ENCODE measurements around the gene KLF6. TPM values are rescaled to one million over a fixed set of nuclear protein-coding genes. Genes with fewer than 3 reads are reported as not detected.

KLF6 gene
- polyA plus RNA-seq, 1 donor from 2014 or later = 10.4 TPM

- TF ChIP-seq MXI1 (conservative IDR thresholded peaks at IDR 0.05; ENCODE audit: poor library complexity, severe bottlenecking) (no peak), EZH2 (IDR thresholded peaks at IDR 0.05; ENCODE audit: borderline replicate concordance, insufficient read depth, low read length, poor library complexity, severe bottlenecking) (no peak)
These were observed 57.7 kb downstream of the KLF6 start (continued) for GRCh38 chr10:3727268-3727667.

All from neural cell (in vitro differentiated cells).